HepG2 (cell line): Measurements from ENCODE around the gene FIZ1. TPM values are rescaled to one million over a fixed set of nuclear protein-coding genes. Genes with fewer than 3 reads are reported as not detected.
A peak's percentile ranks its signal among the peaks of the same experiment; 100 is the strongest.

Experiments
- FOXM1 ChIP-seq: sonication (generic); formaldehyde crosslinking; IDR thresholded peaks from 2 replicates; pipeline ENCODE4 v1.5.0; 2020; ENCODE audit warnings: missing genetic modification reagents
- MBD4 ChIP-seq: IDR thresholded peaks from 2 replicates; pipeline ENCODE4 v1.6.1; 2012; ENCODE audit warnings: low read length, inconsistent platforms, borderline replicate concordance
- PITX1 ChIP-seq: sonication (generic); formaldehyde crosslinking; IDR thresholded peaks from 2 replicates; pipeline ENCODE4 v1.5.1; 2020; ENCODE audit warnings: mild to moderate bottlenecking, missing genetic modification reagents
- ZNF160 ChIP-seq: sonication (generic); formaldehyde crosslinking; IDR thresholded peaks from 2 replicates; pipeline ENCODE4 v1.8.0; 2022; ENCODE audit warnings: mild to moderate bottlenecking, inconsistent platforms, missing genetic modification reagents
- ZNF292 ChIP-seq: sonication (generic); formaldehyde crosslinking; IDR thresholded peaks from 2 replicates; pipeline ENCODE4 v1.8.1; 2022; ENCODE audit warnings: mild to moderate bottlenecking, low read depth, missing genetic modification reagents, borderline replicate concordance
- ZNF33B ChIP-seq: sonication (generic); formaldehyde crosslinking; IDR thresholded peaks from 2 replicates; pipeline ENCODE4 v1.5.1; 2020; ENCODE audit warnings: mild to moderate bottlenecking, missing genetic modification reagents
- ZNF414 ChIP-seq: sonication (generic); formaldehyde crosslinking; IDR thresholded peaks from 2 replicates; pipeline ENCODE4 v1.5.0; 2020; ENCODE audit warnings: missing genetic modification reagents
- ZNF503 ChIP-seq: sonication (generic); formaldehyde crosslinking; IDR thresholded peaks from 2 replicates; pipeline ENCODE4 v1.4.0; 2020; ENCODE audit warnings: missing genetic modification reagents
- polyA plus RNA-seq, 8 experiments: library from polyadenylated mRNA; depleted of rRNA in 3 of 8; stranded (reverse) in 7 of 8; unstranded in 1 of 8; fragments of >200 nt; fragmentation: Illumina TruSeq in 4 of 8; extraction: Trizol in 4 of 8; gene quantifications; 2 replicates each; pipeline versions ENCODE4 v1.2.1 to v1.2.3, GENCODE V29; 2011 to 2016; ENCODE audit warnings: low read depth in 4 of 8, missing spikeins in 1 of 8, mixed read lengths in 1 of 8; ENCODE audit not compliant: insufficient read depth in 1 of 8
- total RNA-seq, 5 experiments: library from RNA; depleted of rRNA; stranded (reverse); fragments of >200 nt; fragmentation: Illumina TruSeq; extraction: Trizol; gene quantifications; 2 replicates each; pipeline ENCODE4 v1.2.3, GENCODE V29; 2016; ENCODE audit warnings: low read depth in 1 of 5
- TF ChIP-seq, protein P1 (sequence below): sonication (generic); formaldehyde crosslinking; IDR thresholded peaks from 2 replicates; pipeline ENCODE4 v1.4.0; 2020; ENCODE audit warnings: mild to moderate bottlenecking, missing genetic modification reagents
- TF ChIP-seq, protein P2 (sequence below): sonication (generic); formaldehyde crosslinking; conservative IDR thresholded peaks from 2 replicates; pipeline ENCODE4 v1.4.0; 2020; ENCODE audit warnings: mild to moderate bottlenecking, missing genetic modification reagents, moderate library complexity
- TF ChIP-seq, protein P3 (sequence below): sonication (generic); formaldehyde crosslinking; IDR thresholded peaks from 2 replicates; pipeline ENCODE4 v1.5.0; 2020; ENCODE audit warnings: mild to moderate bottlenecking, missing genetic modification reagents
- TF ChIP-seq, protein P4 (sequence below): sonication (generic); formaldehyde crosslinking; IDR thresholded peaks from 2 replicates; pipeline ENCODE4 v1.4.0; 2020; ENCODE audit warnings: missing genetic modification reagents, borderline replicate concordance

The FIZ1 gene
- total and polyA plus RNA-seq, 2 of the 13 experiments (the other 11 are each of a cell fraction or from before 2014, with no cell fraction given): 3.6 to 5.9 TPM

GRCh38 chr19:55598719-55599467 is 424 bp downstream of the FIZ1 start (continued):
- TF ChIP-seq ZNF292 (CRISPR knock-in tag): no peak
- no peak for TF ChIP-seq MBD4
- TF ChIP-seq, protein P1, sequence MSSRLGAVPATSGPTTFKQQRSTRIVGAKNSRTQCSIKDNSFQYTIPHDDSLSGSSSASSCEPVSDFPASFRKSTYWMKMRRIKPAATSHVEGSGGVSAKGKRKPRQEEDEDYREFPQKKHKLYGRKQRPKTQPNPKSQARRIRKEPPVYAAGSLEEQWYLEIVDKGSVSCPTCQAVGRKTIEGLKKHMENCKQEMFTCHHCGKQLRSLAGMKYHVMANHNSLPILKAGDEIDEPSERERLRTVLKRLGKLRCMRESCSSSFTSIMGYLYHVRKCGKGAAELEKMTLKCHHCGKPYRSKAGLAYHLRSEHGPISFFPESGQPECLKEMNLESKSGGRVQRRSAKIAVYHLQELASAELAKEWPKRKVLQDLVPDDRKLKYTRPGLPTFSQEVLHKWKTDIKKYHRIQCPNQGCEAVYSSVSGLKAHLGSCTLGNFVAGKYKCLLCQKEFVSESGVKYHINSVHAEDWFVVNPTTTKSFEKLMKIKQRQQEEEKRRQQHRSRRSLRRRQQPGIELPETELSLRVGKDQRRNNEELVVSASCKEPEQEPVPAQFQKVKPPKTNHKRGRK (CRISPR knock-in tag): no peak
- TF ChIP-seq PITX1 (CRISPR knock-in tag): no peak
- peak; percentile 21; the same call in 1 of the 2 replicates for TF ChIP-seq ZNF160 (CRISPR knock-in tag)
- TF ChIP-seq, protein P2, sequence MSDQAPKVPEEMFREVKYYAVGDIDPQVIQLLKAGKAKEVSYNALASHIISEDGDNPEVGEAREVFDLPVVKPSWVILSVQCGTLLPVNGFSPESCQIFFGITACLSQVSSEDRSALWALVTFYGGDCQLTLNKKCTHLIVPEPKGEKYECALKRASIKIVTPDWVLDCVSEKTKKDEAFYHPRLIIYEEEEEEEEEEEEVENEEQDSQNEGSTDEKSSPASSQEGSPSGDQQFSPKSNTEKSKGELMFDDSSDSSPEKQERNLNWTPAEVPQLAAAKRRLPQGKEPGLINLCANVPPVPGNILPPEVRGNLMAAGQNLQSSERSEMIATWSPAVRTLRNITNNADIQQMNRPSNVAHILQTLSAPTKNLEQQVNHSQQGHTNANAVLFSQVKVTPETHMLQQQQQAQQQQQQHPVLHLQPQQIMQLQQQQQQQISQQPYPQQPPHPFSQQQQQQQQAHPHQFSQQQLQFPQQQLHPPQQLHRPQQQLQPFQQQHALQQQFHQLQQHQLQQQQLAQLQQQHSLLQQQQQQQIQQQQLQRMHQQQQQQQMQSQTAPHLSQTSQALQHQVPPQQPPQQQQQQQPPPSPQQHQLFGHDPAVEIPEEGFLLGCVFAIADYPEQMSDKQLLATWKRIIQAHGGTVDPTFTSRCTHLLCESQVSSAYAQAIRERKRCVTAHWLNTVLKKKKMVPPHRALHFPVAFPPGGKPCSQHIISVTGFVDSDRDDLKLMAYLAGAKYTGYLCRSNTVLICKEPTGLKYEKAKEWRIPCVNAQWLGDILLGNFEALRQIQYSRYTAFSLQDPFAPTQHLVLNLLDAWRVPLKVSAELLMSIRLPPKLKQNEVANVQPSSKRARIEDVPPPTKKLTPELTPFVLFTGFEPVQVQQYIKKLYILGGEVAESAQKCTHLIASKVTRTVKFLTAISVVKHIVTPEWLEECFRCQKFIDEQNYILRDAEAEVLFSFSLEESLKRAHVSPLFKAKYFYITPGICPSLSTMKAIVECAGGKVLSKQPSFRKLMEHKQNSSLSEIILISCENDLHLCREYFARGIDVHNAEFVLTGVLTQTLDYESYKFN (CRISPR knock-in tag): no peak
- no peak for TF ChIP-seq ZNF414 (CRISPR knock-in tag)
- no peak for TF ChIP-seq FOXM1 (CRISPR knock-in tag)
- TF ChIP-seq, protein P3, sequence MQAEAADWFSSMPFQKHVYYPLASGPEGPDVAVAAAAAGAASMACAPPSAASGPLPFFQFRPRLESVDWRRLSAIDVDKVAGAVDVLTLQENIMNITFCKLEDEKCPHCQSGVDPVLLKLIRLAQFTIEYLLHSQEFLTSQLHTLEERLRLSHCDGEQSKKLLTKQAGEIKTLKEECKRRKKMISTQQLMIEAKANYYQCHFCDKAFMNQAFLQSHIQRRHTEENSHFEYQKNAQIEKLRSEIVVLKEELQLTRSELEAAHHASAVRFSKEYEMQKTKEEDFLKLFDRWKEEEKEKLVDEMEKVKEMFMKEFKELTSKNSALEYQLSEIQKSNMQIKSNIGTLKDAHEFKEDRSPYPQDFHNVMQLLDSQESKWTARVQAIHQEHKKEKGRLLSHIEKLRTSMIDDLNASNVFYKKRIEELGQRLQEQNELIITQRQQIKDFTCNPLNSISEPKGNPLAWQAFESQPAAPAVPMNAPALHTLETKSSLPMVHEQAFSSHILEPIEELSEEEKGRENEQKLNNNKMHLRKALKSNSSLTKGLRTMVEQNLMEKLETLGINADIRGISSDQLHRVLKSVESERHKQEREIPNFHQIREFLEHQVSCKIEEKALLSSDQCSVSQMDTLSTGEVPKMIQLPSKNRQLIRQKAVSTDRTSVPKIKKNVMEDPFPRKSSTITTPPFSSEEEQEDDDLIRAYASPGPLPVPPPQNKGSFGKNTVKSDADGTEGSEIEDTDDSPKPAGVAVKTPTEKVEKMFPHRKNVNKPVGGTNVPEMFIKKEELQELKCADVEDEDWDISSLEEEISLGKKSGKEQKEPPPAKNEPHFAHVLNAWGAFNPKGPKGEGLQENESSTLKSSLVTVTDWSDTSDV: no peak
- TF ChIP-seq, protein P4, sequence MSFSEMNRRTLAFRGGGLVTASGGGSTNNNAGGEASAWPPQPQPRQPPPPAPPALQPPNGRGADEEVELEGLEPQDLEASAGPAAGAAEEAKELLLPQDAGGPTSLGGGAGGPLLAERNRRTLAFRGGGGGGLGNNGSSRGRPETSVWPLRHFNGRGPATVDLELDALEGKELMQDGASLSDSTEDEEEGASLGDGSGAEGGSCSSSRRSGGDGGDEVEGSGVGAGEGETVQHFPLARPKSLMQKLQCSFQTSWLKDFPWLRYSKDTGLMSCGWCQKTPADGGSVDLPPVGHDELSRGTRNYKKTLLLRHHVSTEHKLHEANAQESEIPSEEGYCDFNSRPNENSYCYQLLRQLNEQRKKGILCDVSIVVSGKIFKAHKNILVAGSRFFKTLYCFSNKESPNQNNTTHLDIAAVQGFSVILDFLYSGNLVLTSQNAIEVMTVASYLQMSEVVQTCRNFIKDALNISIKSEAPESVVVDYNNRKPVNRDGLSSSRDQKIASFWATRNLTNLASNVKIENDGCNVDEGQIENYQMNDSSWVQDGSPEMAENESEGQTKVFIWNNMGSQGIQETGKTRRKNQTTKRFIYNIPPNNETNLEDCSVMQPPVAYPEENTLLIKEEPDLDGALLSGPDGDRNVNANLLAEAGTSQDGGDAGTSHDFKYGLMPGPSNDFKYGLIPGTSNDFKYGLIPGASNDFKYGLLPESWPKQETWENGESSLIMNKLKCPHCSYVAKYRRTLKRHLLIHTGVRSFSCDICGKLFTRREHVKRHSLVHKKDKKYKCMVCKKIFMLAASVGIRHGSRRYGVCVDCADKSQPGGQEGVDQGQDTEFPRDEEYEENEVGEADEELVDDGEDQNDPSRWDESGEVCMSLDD (CRISPR knock-in tag): no peak
- no peak for TF ChIP-seq ZNF33B (CRISPR knock-in tag)
- no peak for TF ChIP-seq ZNF503 (CRISPR knock-in tag)
